ENCODE data around the gene ABTB1.

DNA sequence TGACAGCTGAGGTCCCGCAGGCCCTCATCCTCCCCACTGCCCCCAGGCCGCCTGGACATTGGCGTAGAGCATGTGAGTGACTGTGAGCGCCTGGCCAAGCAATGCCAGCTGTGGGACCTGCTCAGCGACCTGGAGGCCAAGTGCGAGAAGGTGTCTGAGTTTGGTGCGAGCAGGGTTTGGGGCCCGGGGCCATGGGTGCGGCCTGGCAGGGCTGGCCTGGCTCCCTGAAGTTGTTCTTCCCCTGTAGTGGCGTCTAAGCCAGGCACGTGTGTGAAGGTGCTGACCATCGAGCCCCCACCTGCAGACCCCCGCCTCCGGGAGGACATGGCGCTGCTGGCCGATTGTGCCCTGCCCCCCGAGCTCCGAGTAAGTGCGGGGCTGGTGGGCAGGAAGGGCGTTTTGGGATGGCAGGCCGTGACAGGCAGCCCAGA is 4.2 kb downstream of the ABTB1 start:
- TF ChIP-seq CTCF (IDR thresholded peaks at IDR 0.05) = no peak
- no peak for TF ChIP-seq POLR2A (IDR thresholded peaks at IDR 0.05)
- TF ChIP-seq EP300 (IDR thresholded peaks at IDR 0.05) = no peak
- TF ChIP-seq POLR2AphosphoS5 (IDR thresholded peaks at IDR 0.05) = no peak

Data from sigmoid colon (tissue), 4 donors.